ENCODE measurements around the gene MX1.

DNA sequence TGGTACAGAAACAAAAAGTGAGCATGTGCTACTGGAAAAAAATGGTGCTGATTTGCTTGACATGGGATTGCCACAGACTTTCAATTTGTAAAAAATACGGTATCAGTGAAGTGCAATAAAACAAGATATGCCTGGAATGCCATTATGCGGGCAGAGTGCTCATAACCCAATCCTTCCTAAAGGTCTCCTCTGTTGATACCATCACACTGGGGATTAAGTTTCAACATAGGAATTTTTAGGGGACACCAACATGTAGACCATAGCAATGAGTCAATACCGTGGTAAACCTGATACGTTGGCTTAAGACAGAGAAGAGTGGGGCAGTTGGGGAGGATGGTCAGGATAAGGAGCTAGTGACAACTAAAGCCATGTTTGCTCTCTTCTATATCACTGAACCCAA lies 20.5 kb downstream of the MX1 start:
- TF ChIP-seq JUN (IDR thresholded peaks at IDR 0.05; ENCODE audit: borderline replicate concordance, insufficient read depth, insufficient read length, low read depth) (no peak), POLR2AphosphoS5 (IDR thresholded peaks at IDR 0.05; ENCODE audit: insufficient read depth, low read depth, low read length) (no peak), EZH2 (IDR thresholded peaks at IDR 0.05; ENCODE audit: borderline replicate concordance, low read depth, low read length, severe bottlenecking) (no peak), FOS (IDR thresholded peaks at IDR 0.05; ENCODE audit: borderline replicate concordance, insufficient read depth, low read length) (no peak)
- TF ChIP-seq, protein P1, sequence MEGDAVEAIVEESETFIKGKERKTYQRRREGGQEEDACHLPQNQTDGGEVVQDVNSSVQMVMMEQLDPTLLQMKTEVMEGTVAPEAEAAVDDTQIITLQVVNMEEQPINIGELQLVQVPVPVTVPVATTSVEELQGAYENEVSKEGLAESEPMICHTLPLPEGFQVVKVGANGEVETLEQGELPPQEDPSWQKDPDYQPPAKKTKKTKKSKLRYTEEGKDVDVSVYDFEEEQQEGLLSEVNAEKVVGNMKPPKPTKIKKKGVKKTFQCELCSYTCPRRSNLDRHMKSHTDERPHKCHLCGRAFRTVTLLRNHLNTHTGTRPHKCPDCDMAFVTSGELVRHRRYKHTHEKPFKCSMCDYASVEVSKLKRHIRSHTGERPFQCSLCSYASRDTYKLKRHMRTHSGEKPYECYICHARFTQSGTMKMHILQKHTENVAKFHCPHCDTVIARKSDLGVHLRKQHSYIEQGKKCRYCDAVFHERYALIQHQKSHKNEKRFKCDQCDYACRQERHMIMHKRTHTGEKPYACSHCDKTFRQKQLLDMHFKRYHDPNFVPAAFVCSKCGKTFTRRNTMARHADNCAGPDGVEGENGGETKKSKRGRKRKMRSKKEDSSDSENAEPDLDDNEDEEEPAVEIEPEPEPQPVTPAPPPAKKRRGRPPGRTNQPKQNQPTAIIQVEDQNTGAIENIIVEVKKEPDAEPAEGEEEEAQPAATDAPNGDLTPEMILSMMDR (IDR thresholded peaks at IDR 0.05; ENCODE audit: extremely low read depth in 1 of 2, insufficient read depth in 1 of 2, low read depth in 1 of 2, low read length in 2 of 2) = no peak

Measured in endothelial cell of umbilical vein (primary cell).